Testis (tissue), 2 donors: ENCODE results near the gene KIF1B.

Experiments used
- CTCF ChIP-seq, 3 experiments: fragments of 450-650 bp in 2 of 3; fragments of 200-600 bp in 1 of 3; sonication (generic) in 1 of 3; IDR thresholded peaks; one replicate each; pipeline ENCODE4 v1.5.1; 2016 to 2019; ENCODE audit warnings: antibody characterized with exemption in 3 of 3, mild to moderate bottlenecking in 2 of 3, moderate library complexity in 1 of 3
- POLR2A ChIP-seq: fragments of 450-650 bp; IDR thresholded peaks from one replicate; pipeline ENCODE4 v1.6.1; 2017; ENCODE audit warnings: antibody characterized with exemption, mild to moderate bottlenecking, moderate library complexity

- TF ChIP-seq CTCF (IDR thresholded peaks at IDR 0.05) (no peak), POLR2A (no peak)
Measured at GRCh38 chr1:10316752-10317151, 106.4 kb downstream of the KIF1B start.
